NCI-H2196 treated with DMSO at 0.1 percent for 48 hours (cell line): ENCODE data around the gene LRBA.

Source experiments
- DNase-seq: peaks from one replicate; lab custom pipeline; 2025; ENCODE audit not compliant: unreplicated experiment; lab: John Stamatoyannopoulos, UW

LRBA gene

GRCh38 chr4:150817804-150818528, 197.1 kb downstream of the LRBA start:
- no peak for DNase-seq

- no peak for DNase-seq
Observed at GRCh38 chr4:150817017-150817416, 198.1 kb downstream of the LRBA start.

GRCh38 chr4:150816491-150816890, 198.6 kb downstream of the LRBA start:
- DNase-seq = no peak

GRCh38 chr4:150814873-150815272, 200.2 kb downstream of the LRBA start:
- DNase-seq = no peak

GRCh38 chr4:150805183-150806025, 209.7 kb downstream of the LRBA start:
- no peak for DNase-seq

- no peak for DNase-seq
Observed at GRCh38 chr4:150801833-150802232, 213.3 kb downstream of the LRBA start.

GRCh38 chr4:150799207-150799606, 215.9 kb downstream of the LRBA start:
- DNase-seq = no peak

GRCh38 chr4:150794706-150795105, 220.4 kb downstream of the LRBA start:
- no peak for DNase-seq

- DNase-seq = no peak
Observed at GRCh38 chr4:150789864-150790263, 225.2 kb downstream of the LRBA start.

GRCh38 chr4:150784939-150785338, 230.1 kb downstream of the LRBA start:
- no peak for DNase-seq

- no peak for DNase-seq
Observed at GRCh38 chr4:150784305-150784704, 230.8 kb downstream of the LRBA start.

- no peak for DNase-seq
Observed at GRCh38 chr4:150782921-150783320, 232.2 kb downstream of the LRBA start.

GRCh38 chr4:150782311-150782710, 232.8 kb downstream of the LRBA start:
- DNase-seq = no peak

GRCh38 chr4:150781191-150781590, 233.9 kb downstream of the LRBA start:
- DNase-seq = no peak

- no peak for DNase-seq
Observed at GRCh38 chr4:150779707-150780106, 235.4 kb downstream of the LRBA start.

- no peak for DNase-seq
Observed at GRCh38 chr4:150773729-150774449, 241.2 kb downstream of the LRBA start.

GRCh38 chr4:150773032-150773431, 242.1 kb downstream of the LRBA start:
- DNase-seq = no peak

GRCh38 chr4:150771382-150771781, 243.7 kb downstream of the LRBA start:
- DNase-seq = no peak

- DNase-seq = no peak
Observed at GRCh38 chr4:150769845-150770244, 245.2 kb downstream of the LRBA start.

GRCh38 chr4:150769248-150769647, 245.8 kb downstream of the LRBA start:
- DNase-seq = no peak

GRCh38 chr4:150768497-150768896, 246.6 kb downstream of the LRBA start:
- DNase-seq = no peak

GRCh38 chr4:150765216-150765615, 249.9 kb downstream of the LRBA start:
- no peak for DNase-seq
